Measurements from ENCODE around the gene ANKRD33B.
A peak's percentile ranks its signal among the peaks of the same experiment; 100 is the strongest.

Gene ANKRD33B

DNA sequence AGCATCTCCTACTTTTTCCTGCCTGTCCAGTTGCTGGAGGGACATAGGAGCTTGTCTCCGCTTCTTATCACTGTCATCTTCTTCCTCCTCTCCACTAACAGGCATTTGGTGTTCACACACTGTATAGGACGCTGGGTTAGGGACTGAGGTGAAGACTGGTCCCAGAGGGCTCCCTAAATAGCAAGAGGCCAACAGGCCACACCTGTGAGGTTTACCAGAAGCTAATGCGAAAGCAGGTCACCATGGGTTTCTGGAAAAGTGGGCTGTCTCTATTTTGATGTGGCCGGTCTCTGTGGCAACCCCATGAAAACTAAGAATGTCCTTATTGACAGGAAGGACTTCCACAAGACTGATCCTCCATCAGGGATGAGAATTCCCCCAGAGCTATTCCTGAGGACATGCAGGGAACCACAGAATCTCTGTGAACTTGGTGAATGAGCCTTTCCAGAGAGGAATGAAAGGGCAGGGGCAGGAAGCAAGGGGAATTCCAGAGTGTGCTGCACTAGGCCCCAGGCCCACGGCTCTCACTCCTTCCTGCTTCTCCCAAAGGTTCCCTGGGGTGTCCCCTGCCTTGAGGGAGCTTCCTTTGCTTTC is 135.5 kb downstream of the ANKRD33B start:
- TF ChIP-seq, protein P1, sequence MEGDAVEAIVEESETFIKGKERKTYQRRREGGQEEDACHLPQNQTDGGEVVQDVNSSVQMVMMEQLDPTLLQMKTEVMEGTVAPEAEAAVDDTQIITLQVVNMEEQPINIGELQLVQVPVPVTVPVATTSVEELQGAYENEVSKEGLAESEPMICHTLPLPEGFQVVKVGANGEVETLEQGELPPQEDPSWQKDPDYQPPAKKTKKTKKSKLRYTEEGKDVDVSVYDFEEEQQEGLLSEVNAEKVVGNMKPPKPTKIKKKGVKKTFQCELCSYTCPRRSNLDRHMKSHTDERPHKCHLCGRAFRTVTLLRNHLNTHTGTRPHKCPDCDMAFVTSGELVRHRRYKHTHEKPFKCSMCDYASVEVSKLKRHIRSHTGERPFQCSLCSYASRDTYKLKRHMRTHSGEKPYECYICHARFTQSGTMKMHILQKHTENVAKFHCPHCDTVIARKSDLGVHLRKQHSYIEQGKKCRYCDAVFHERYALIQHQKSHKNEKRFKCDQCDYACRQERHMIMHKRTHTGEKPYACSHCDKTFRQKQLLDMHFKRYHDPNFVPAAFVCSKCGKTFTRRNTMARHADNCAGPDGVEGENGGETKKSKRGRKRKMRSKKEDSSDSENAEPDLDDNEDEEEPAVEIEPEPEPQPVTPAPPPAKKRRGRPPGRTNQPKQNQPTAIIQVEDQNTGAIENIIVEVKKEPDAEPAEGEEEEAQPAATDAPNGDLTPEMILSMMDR (IDR thresholded peaks at IDR 0.05; ENCODE audit: borderline replicate concordance, control extremely low read depth, extremely low read depth, insufficient read depth, missing control alignments), result no peak
- in situ Hi-C loops (cut with MboI; ENCODE audit: low sequenced_read_pairs, unreplicated experiment), result no loop called here
- no peak for DNase-seq (ENCODE audit: low spot score)

DNA sequence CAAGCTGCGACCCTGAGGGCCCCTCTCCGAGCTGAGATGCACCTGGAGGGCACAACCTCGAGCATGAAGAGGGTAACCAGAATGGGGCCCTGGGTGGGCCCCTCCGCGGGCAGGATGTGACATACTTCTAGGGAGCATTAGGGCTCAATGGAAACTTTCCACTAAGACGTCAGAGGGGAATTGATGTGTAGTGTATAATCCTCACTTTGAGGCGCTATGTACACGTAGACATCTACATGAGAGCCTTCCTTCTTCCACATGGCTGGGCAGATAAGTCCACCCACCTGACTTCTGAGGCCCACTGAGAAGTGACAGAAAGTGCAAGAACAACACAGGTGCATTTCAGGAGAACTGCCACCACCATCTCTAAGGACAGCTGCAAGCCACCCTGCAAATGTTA is 136.1 kb downstream of the ANKRD33B start:
- TF ChIP-seq, protein P1 (IDR thresholded peaks at IDR 0.05; ENCODE audit: borderline replicate concordance, control extremely low read depth, extremely low read depth, insufficient read depth, missing control alignments), result no peak
- in situ Hi-C loops (cut with MboI; ENCODE audit: low sequenced_read_pairs, unreplicated experiment), result no loop called here
- peak; percentile 74 for DNase-seq (ENCODE audit: low spot score)

DNA sequence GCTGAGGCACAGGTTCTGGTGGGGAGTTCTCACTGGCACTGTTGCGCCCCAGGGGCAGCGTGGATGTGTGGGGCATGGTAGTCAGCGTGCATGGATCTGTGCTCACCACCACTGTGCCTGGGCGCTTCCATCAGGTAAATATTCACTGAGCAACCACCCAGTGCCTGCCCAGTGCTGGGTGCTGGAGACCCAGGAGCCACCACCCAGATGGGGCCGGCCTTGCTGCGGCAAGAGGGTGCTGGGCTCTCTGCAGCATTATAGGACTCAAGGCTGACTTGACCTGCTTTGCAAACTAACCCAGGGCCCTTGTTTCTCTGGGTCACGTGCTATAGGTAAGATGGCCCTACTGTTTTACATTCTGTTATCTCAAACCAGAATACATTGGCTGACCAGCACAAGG is 136.6 kb downstream of the ANKRD33B start:
- TF ChIP-seq, protein P1 (IDR thresholded peaks at IDR 0.05; ENCODE audit: borderline replicate concordance, control extremely low read depth, extremely low read depth, insufficient read depth, missing control alignments), result no peak
- in situ Hi-C loops (cut with MboI; ENCODE audit: low sequenced_read_pairs, unreplicated experiment), result no loop called here

DNA sequence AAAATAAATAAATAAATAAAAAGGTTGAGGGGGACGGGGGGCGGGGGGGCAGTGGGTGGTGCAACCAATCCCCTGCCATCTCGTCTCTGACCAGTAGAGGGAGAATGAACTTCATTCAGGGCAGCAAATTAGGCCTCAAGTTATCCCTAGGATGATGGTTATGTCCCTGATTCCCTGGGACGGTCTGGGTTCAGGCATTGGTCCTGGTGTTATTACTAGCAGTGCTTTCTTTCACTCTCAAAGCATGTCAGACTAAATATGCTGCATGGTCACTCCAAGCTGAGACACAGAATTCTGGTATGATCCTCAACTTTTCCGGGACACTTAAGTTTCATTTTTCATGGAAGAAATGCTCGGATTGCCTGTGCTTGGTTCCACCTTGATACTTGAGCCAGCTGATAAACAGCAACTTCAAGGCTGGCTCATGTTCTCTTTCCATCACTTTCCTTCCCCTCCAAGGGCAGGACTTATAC is 137.7 kb downstream of the ANKRD33B start:
- peak; percentile 62 for DNase-seq (ENCODE audit: low spot score)
- in situ Hi-C loops (cut with MboI; ENCODE audit: low sequenced_read_pairs, unreplicated experiment), result no loop called here
- TF ChIP-seq, protein P1 (IDR thresholded peaks at IDR 0.05; ENCODE audit: borderline replicate concordance, control extremely low read depth, extremely low read depth, insufficient read depth, missing control alignments), result peak; percentile 54

More for the DNA sequence above, 136.6 kb downstream of the ANKRD33B start:
- DNase-seq (ENCODE audit: low spot score), result no peak

DNA sequence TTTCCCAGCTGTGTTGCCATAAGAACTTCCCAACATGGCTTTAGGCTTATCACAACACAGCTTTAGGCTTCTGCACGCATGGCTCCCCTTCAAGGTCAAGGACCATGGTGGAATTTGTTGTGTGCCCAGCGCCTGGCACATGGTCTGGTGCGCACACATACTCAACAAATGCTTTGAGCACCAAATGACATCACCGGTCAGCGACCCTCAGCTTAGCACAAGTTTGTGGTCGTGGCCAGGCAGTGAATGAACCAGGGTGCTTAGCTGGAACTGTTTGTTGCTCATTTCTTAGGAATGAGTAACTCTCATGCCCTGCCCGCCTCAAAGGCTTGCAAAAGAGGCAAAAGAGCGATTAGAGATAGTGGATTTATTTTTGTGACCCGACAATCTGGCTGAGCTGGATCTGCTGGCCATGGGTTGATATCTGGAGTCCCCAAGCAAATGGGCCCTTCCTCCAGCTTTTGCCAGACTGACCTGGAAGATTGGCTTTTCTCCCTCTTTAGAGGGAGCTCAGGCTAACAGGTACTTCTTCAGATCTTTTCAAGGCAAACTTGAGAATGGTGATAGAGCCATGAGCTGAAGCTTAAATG is 138.3 kb downstream of the ANKRD33B start:
- DNase-seq (ENCODE audit: low spot score), result no peak
- in situ Hi-C loops (cut with MboI; ENCODE audit: low sequenced_read_pairs, unreplicated experiment), result no loop called here
- TF ChIP-seq, protein P1 (IDR thresholded peaks at IDR 0.05; ENCODE audit: borderline replicate concordance, control extremely low read depth, extremely low read depth, insufficient read depth, missing control alignments), result no peak

DNA sequence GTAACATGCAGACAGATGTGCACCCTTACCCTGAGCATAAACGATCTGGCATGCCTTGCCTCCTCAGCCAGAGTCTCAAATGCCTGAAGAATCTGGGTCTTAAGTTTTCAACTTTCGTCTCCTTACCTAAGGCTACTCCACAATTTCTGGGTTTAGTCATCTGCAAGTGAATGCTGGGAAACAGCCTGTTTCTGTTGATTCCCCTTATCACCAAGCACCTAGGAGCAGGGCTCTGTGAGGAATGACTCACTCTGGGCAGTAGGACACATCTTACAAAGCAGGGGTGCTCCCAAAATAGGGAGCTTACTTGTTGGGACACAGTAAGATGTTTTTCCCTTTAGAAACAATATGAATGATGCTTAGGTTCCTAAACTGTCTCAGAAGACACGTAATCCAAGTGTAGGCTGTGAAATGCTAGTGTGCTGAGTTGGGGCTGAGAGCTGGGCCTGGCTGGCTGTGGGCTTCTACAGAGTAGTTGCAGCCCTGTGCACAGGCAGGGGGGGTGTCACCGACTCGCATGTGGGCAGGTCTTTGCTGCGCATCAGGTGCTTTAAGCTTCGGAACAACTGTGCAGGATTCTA is 139.1 kb downstream of the ANKRD33B start:
- in situ Hi-C loops (cut with MboI; ENCODE audit: low sequenced_read_pairs, unreplicated experiment), result no loop called here
- TF ChIP-seq, protein P1 (IDR thresholded peaks at IDR 0.05; ENCODE audit: borderline replicate concordance, control extremely low read depth, extremely low read depth, insufficient read depth, missing control alignments), result no peak
- DNase-seq (ENCODE audit: low spot score), result no peak
